Stimulated activated CD8-positive, alpha-beta memory T cell treated with anti-CD3 and anti-CD28 coated beads, Interleukin-12 subunit alpha, Interleukin-12 subunit beta, amount 100 ng/mL, for 1 hour (primary cell): Measurements from ENCODE around the gene CLK3.
"Not testable (repeated sequence)": the region's sequence is repeated elsewhere in the genome, so short reads cannot be mapped to it uniquely, and the experiment has no call there.

Experiments
- DNase-seq: peaks from one replicate; pipeline ENCODE4 v3.0.0-alpha.2; 2020; ENCODE audit warnings: low read depth

CLK3 gene

GRCh38 chr15:74643665-74644204 is 28.1 kb downstream of the CLK3 start:
- no peak for DNase-seq

- no peak for DNase-seq
Observed at GRCh38 chr15:74646480-74646879, 30.8 kb downstream of the CLK3 start.

GRCh38 chr15:74648051-74648842 is 32.6 kb downstream of the CLK3 start:
- no peak for DNase-seq

- DNase-seq = no peak
Observed at GRCh38 chr15:74651242-74651741, 35.7 kb downstream of the CLK3 start.

GRCh38 chr15:74653426-74654102 is 37.9 kb downstream of the CLK3 start:
- no peak for DNase-seq

GRCh38 chr15:74655424-74655823 is 39.8 kb downstream of the CLK3 start:
- DNase-seq = no peak

- no peak for DNase-seq
Observed at GRCh38 chr15:74656935-74657535, 41.4 kb downstream of the CLK3 start.

- DNase-seq = no peak
Observed at GRCh38 chr15:74657846-74658245, 42.2 kb downstream of the CLK3 start.

- not testable (repeated sequence) for DNase-seq
Observed at GRCh38 chr15:74661280-74661679, 45.6 kb downstream of the CLK3 start.

GRCh38 chr15:74662064-74662860 is 46.6 kb downstream of the CLK3 start:
- no peak for DNase-seq

- DNase-seq = no peak
Observed at GRCh38 chr15:74663303-74664027, 47.8 kb downstream of the CLK3 start.

GRCh38 chr15:74664028-74664616 is 48.5 kb downstream of the CLK3 start:
- no peak for DNase-seq

GRCh38 chr15:74664670-74665069 is 49.0 kb downstream of the CLK3 start:
- no peak for DNase-seq

- no peak for DNase-seq
Observed at GRCh38 chr15:74667975-74668374, 52.3 kb downstream of the CLK3 start.

- no peak for DNase-seq
Observed at GRCh38 chr15:74669627-74670026, 54.0 kb downstream of the CLK3 start.

GRCh38 chr15:74674161-74674560 is 58.5 kb downstream of the CLK3 start:
- no peak for DNase-seq

GRCh38 chr15:74676801-74677200 is 61.2 kb downstream of the CLK3 start:
- DNase-seq = no peak
